NCI-H226 (cell line): ENCODE results near the gene PRCD.

Experiments used
- DNase-seq: peaks from one replicate; pipeline ENCODE4 v3.0.0-alpha.2; 2015

The PRCD gene

DNA sequence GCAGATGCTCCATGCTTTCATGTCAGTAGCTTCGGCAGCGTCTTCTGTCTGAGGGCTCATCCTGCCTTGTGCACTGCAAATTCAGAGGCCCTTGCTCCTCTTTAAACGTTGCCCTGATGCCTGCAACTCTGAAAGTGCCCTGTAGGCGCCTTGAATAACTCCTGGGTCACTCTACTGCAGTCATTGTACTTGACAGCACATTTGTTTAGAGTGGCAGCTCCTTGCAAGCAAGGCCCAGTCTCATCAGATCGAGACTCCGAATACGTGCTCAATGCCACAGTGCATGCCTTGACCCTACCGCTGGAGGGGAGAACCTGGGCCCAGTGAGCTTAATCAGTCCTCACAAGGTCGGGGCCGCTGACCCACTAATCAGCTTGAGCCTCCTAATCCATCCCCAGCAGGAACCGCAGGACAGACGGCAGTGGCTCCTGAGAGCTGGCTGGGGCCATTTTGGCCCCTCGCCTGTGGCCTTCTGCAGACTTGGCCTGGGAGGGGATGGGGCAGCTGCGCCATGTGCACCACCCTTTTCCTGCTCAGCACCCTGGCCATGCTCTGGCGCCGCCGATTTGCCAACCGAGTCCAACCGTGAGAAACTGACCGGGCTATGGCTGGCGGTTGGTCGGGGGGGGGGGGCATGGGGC, at the start of gene PRCD:
Gene PRCD (plus strand): TSS at position 414 of the 641 bp plus-strand sequence. CDS start 98 bp downstream, at position 512.
- DNase-seq = no peak

DNA sequence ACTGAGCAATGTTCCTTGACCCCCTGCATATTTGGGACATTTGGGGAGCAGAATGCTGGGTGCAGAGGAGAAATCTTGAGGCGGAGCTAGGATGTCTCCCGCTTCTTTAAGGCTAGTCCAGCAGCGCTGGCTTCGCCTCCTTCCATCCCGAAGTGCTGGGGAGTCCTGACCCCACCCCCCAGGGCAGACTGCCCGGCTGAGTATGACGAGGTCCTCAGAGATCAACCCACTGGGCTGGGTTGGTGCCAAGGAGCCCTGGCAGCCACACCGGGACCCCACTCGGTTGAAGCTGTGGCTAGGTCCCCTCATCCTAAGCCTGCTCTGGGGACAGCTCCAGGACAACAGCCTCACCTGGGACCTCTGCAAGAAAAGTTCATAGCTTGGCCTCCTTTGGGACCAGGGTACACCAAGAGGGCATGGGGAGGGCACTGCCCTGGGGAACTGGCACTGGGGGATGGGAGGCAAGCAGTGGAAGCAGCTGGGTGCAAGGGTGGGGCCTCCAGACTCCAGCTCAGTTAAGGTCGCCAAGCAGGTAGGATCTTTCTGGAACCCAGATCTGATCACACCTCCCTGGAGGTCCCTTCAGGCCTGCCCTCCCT, 49.6 kb upstream of the PRCD start:
- DNase-seq = no peak

- no peak for DNase-seq
Observed at GRCh38 chr17:76491271-76492122, 48.3 kb upstream of the PRCD start.

- no peak for DNase-seq
Observed at GRCh38 chr17:76492123-76492988, 47.5 kb upstream of the PRCD start.

DNA sequence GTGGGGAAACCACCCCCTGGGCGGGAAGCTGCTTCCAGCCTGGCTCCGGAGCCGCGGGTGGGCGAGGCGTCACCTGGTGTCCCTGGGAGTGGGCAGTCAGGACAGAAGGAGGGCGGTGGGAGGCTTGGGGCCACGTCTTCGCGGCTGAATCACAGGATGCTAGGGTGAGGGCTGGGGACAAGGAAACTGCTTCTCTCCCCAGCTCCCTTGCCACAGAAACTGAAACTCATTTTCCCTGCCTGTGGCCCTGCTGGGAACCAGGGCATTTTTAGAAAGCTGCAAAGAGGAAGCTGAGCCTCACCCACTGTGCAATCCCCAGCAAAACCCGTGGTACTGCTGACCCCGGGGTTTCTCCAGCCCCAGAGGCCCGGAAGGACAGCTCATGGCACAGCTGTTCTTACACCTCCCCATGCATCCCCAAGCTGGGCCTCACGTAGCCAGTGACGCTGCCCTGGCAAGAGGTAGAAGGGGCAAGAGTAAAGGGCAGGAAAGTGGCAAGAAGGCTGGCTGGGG, 46.8 kb upstream of the PRCD start:
- DNase-seq = peak; percentile 67

DNA sequence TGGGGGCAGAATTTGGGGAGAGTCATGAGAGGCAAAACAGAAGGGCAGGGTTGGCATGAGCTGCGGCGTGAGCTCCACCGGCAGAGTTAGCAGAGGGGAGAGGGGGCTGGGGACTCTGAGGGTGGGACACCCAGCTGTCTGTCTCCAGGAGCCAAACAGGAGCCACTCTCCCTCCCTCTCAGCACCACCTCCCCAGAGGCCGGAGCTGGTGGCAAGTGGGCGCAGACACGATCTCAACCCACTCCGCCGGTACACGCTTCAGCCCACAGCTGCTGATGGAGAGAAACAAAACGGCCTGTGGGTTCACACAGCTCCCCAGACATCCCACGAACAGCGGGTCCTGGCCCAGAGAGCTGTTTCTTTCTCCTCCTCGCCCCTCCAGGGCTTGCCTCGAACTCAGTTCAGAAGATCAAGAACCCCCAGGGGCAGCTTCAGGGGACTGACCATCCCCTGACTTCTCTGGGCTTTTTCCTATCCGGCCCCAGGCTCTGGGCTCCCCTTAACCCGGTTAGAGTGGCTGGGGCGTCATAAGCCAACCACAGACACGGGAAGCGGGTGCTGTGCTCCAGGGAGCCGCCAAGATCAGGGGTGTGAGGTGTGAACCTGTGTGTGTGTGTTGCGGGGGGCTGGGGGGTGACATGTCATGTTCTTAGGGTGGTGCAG, 46.2 kb upstream of the PRCD start:
- no peak for DNase-seq

- no peak for DNase-seq
Observed at GRCh38 chr17:76495663-76496400, 44.0 kb upstream of the PRCD start.

- no peak for DNase-seq
Observed at GRCh38 chr17:76496464-76496863, 43.4 kb upstream of the PRCD start.

DNA sequence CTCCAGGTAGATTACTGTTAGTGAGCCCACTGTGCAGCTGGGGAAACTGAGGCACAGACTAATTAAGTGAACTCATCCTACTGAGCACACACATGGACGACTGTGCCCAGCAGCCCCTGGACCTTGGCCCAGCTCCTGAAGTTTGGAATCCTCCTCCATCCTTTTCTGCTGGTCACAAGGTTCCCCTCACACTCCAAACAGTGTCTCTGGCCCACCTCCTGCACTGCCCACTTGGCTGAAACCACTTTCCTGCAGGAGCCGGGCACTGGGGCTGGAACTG, 42.2 kb upstream of the PRCD start:
- DNase-seq = no peak

DNA sequence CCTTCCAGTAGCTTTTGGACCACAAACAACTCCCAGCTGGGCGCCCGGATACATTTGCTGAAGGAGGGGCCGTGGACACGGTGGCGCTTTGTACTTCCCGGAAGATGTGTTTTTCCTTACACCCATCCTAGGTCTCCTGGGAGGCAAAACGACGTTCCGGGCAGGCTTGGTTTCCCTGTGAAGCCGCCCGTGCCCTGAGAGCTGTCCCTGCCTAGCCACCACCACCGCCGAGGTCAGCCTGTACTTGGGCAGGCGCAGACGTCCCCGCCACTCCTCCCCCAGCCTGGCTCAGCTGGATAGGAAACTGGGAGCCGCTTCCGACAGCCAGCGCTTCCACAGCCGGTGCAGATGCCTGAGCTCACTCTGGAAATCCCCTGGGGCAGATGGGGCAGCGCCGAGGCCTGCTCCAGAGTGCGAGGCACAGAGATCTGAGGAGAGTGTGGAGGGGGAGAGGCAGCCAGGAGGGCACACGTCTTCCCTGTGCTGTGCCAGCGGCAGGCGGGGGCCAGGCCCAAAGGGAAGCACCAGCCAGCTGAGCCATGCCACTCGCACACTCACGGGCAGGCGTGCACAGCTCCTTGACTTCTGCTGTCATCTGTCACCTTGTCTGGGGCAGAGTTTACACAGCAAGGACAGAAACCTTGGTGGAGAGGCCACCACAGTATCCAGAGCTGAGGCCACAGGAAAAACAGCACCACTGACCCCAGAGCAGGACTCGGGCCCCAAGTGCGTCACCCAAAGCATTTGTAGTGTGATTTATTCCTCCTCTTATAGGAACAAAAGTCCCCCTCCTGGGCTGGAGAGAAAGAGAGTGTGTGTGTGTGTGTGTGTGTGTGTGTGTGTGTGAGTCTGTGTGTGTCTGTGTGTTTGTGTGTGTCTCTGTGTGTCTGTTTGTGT, 41.6 kb upstream of the PRCD start:
- peak; percentile 98 for DNase-seq

DNA sequence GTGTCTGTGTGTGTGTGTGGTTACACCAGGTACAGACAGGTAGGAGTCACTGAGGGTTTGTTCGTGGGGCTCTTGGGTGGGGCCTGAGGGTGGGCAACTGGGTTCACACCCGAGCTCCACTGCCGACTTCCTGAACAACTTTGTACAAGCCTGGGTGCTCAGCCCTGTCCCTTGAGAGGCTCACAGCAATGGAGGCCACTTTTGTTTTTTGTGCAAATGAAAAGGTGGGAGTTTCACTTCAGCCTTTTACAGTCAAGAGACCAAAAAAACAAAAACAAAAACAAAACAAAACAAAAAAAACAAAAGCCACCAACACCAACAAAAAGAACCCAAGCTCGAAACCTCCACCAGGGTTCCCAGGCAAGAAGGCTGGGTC, 41.0 kb upstream of the PRCD start:
- no peak for DNase-seq

DNA sequence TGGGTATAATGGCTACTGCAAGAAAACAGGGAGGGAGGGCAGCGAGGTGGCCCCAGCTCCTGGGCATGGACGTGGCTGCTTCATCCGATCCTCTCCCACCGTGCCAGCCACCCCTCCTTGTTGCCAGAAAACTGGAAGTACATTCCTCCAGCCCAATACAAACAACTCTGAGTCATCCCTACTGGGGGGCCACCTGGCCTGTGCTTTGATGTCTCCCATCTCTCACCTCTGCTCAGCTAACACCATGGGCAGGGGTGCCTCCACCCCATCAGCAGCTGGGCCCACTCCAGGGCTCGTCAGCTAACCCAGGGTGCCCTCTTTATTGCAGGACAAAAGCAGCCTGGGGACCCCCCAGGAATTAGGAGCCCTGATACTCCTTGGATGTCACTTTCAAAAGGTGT, 40.6 kb upstream of the PRCD start:
- no peak for DNase-seq

DNA sequence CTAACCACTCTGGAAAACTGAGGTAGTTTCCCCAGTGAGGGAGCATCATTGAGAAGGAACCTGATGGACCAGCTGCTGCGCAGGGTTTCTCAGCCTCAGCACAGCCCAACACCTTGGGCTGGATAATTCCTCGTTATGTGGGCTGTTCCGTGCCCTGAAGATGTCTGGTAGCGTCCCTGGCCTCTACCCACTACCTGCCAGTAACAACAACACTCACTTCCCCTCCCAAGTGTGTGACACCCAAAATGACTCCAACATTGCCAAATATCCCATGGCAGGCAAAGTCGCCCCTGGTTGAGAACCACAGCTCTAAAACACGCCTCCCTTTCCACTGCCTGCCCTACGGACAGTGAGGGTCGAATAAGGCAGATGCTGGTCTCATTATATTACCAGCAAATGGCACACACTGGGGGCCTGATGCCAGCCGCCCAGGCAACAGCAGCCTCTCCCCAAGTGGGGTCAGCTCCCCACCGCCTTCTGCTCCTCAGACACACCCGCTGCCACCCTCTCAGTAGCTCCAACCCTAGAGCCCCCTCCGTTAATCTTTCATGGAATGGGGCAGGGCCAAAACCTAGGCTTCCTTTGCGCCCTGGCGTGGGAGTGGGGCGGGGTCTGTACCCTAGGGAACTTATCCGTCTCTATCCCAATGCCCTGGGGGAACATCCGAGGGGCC, 39.6 kb upstream of the PRCD start:
- DNase-seq = no peak

- DNase-seq = no peak
Observed at GRCh38 chr17:76500747-76501017, 39.2 kb upstream of the PRCD start.

- peak; percentile 66 for DNase-seq
Observed at GRCh38 chr17:76501018-76501826, 38.6 kb upstream of the PRCD start, which contains the start of gene RHBDF2. RHBDF2 (minus strand) TSS chr17:76501423; CDS start chr17:76481524, 19,899 bp downstream.

GRCh38 chr17:76501827-76502307, 38.0 kb upstream of the PRCD start:
- no peak for DNase-seq

DNA sequence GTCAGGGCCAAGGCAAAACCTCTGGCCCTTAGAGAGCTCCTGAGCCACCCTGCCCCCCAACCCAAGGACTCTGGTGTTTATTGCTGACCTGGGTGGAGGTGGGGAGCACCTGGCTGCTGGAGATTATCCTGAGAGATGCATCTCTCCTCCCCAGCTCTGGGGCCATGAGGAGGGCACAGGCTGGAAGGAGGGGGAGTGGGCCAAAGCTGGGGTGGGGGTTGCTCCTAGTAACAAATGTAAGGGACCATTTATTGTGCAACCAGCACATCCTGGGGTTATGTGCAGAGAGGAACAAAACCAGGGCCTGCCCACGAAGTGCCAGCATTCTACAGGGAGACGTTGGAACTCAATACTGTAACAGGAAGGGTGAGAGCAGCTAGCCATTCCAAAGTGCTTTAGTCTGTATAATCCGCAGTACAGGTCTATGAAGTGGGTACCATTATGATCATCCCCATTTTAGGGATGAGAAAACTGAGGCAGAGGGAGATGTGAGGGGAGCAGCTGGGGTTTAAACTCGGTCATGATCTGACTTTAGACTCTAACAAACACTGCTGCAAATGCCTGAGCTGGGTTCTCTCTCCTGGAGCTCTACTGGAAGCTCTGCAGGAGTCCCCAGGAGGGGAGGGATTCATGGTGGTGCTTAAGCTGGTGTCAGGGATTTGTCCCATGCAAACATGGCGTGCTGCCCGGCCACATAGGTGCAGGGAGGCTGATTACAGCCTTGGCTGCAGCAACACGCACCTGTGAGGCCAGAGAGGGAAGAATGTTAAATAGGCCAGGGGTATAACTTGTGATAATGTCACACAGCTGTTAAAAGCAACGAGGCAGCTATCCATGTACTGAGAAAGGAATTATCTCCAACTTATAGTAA, 37.3 kb upstream of the PRCD start:
- no peak for DNase-seq

DNA sequence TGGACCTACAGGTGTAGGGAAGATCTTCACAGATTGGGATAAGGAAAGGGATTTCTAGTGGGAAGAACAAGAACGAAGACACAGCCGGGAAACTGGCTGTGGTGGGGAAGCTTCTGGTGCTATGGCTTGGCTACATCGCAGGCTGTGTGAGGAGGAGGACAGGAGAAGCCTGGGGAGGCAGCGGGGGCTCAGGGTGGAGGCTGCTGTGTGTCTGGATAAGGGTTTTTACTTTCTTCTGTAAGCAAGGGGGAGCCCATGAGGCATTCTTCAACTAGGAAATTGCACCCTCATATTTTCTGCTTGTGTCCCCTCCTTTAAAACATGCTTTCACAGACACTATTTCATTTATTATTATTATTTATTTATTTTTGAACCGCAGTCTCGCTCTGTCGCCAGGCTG, 35.7 kb upstream of the PRCD start:
- no peak for DNase-seq
